Measurements from ENCODE around the gene SHISA9.

DNA sequence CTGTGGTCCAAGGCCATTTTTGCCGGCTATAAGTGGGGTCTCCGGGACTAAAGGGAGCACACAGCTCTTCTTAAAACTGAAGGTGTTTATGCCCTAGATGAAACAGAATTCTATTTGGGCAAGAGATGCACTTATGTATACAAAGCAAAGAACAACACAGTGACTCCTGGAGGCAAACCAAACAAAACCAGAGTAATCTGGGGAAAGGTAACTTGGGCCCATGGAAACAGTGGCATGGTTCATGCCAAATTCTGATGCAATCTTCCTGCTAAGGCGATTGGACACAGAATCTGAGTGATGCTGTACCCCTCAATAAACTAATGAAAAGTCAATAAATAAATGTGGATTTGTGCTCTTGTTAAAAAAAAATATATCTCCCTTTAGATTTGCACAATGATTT, 20.2 kb upstream of the SHISA9 start:
- no peak for TF ChIP-seq EZH2phosphoT487 (IDR thresholded peaks at IDR 0.05; ENCODE audit: low read depth)
- TF ChIP-seq, protein P1, sequence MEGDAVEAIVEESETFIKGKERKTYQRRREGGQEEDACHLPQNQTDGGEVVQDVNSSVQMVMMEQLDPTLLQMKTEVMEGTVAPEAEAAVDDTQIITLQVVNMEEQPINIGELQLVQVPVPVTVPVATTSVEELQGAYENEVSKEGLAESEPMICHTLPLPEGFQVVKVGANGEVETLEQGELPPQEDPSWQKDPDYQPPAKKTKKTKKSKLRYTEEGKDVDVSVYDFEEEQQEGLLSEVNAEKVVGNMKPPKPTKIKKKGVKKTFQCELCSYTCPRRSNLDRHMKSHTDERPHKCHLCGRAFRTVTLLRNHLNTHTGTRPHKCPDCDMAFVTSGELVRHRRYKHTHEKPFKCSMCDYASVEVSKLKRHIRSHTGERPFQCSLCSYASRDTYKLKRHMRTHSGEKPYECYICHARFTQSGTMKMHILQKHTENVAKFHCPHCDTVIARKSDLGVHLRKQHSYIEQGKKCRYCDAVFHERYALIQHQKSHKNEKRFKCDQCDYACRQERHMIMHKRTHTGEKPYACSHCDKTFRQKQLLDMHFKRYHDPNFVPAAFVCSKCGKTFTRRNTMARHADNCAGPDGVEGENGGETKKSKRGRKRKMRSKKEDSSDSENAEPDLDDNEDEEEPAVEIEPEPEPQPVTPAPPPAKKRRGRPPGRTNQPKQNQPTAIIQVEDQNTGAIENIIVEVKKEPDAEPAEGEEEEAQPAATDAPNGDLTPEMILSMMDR (IDR thresholded peaks at IDR 0.05; ENCODE audit: low read depth, low read length) = no peak
